ENCODE measurements around the gene EIF3K. TPM values are rescaled to one million over a fixed set of nuclear protein-coding genes. Genes with fewer than 3 reads are reported as not detected.
"Not testable (repeated sequence)": the region's sequence is repeated elsewhere in the genome, so short reads cannot be mapped to it uniquely, and the experiment has no call there.

Gene EIF3K
- total RNA-seq, 4 donors from 2014 or later = 267 to 660 (median 460) TPM

DNA sequence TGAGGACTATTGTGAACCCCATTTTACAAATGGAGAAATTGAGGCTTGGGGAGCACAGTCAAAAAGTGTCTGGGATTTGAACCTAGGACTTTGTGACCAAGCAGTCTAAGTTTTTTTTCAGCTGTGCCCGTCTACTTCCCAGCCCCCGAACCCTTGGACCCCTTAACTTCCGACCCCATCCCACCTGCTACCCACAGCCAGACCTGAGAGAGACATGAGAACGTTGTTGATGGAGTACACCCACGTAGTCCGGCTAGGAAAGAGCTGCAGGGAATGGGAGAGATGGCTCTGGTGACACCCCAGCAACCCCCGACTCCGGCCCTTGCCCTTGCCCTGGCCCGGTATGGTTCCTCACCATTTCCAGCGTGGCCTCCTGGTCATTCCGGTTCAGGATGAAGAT is 19.3 kb upstream of the EIF3K start:
- DNase-seq = no peak
- H3K27me3 ChIP-seq = no peaks in the 10 kb centered on the region
- TF ChIP-seq CTCF (IDR thresholded peaks at IDR 0.05) = no peak
- TF ChIP-seq POLR2A (IDR thresholded peaks at IDR 0.05) = no peak
- TF ChIP-seq EP300 (IDR thresholded peaks at IDR 0.05; ENCODE audit: low read depth) = no peak
- no peak for TF ChIP-seq POLR2AphosphoS5 (IDR thresholded peaks at IDR 0.05)
- 67 to 91% methylated on average over 3 to 11 of the region's 11 CpGs for WGBS, 2 donors (ENCODE audit: low coverage in 1 of 2)
- H3K4me1 ChIP-seq = peaks cover 3 to 8% (median 6%) of the 10 kb centered on the region in 4 donors
- H3K27ac ChIP-seq = no peak overlapping the region
- in situ Hi-C loops (cut with MboI; ENCODE audit: low pct_ligation_motif_present in 1 of 4, low pct_unique_long_range_greater_than_20kb in 1 of 4, low sequenced_read_pairs in 3 of 4) = loop anchor here in 2 of 4 donors (25.0 kb wide), 2 partner anchors 187 to 613 kb away; partner anchors contain the start of genes FAM98C (in 1 of the 2) and SYCN (in 1 of the 2)
- no peak overlapping the region for H3K4me3 ChIP-seq
- H3K9me3 ChIP-seq = no peaks in the 10 kb centered on the region
- intact Hi-C loops (cut with DNase I; ENCODE audit: low total_unique reads) = loop anchor here (5.0 kb wide), 1 partner anchor 142 kb away; no protein-coding TSS in a partner anchor
- no peaks in the 10 kb centered on the region for H3K36me3 ChIP-seq

DNA sequence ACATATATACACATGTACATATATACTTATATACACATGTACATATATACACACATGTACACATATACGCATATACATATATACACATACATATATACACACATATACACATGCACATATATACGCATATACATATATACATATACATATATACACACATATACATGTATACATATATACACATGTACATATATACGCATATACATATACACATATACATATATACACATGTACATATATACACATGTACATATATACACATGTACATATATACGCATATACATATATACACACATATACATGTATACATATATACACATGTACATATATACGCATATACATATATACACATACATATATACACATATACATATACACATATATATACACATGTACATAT is 16.1 kb upstream of the EIF3K start:
- H3K27ac ChIP-seq; H3K9me3 ChIP-seq; H3K4me3 ChIP-seq; H3K36me3 ChIP-seq; DNase-seq; H3K4me1 ChIP-seq; intact Hi-C loops (cut with DNase I; ENCODE audit: low total_unique reads); H3K27me3 ChIP-seq: not testable (repeated sequence)
- in situ Hi-C loops (cut with MboI; ENCODE audit: low pct_ligation_motif_present in 1 of 4, low pct_unique_long_range_greater_than_20kb in 1 of 4, low sequenced_read_pairs in 3 of 4) = loop anchor here in 1 of 4 donors (25.0 kb wide), 1 partner anchor 191 kb away; the partner anchor contains the start of gene FAM98C
- 93 to 94% methylated on average over 5 of the region's 5 CpGs for WGBS, 2 donors (ENCODE audit: low coverage in 1 of 2)

- no peak overlapping the region for H3K27ac ChIP-seq
- H3K9me3 ChIP-seq = no peaks in the 10 kb centered on the region
- H3K4me3 ChIP-seq = no peak overlapping the region
- in situ Hi-C loops (cut with MboI; ENCODE audit: low pct_ligation_motif_present in 1 of 4, low pct_unique_long_range_greater_than_20kb in 1 of 4, low sequenced_read_pairs in 3 of 4) = loop anchor here in 1 of 4 donors (25.0 kb wide), 1 partner anchor 194 kb away; the partner anchor contains the start of gene FAM98C
- no peaks in the 10 kb centered on the region for H3K36me3 ChIP-seq
- no peaks in the 10 kb centered on the region for H3K4me1 ChIP-seq
- no peak for DNase-seq
- WGBS, 2 donors (ENCODE audit: low coverage in 1 of 2) = 80 to 83% methylated on average over 1 to 6 of the region's 6 CpGs
- intact Hi-C loops (cut with DNase I; ENCODE audit: low total_unique reads) = no loop called here
- no peaks in the 10 kb centered on the region for H3K27me3 ChIP-seq
- TF ChIP-seq EP300 (IDR thresholded peaks at IDR 0.05; ENCODE audit: low read depth) (no peak), CTCF (IDR thresholded peaks at IDR 0.05) (no peak), POLR2AphosphoS5 (IDR thresholded peaks at IDR 0.05) (no peak), POLR2A (IDR thresholded peaks at IDR 0.05) (no peak)
These were observed 12.9 kb upstream of the EIF3K start for GRCh38 chr19:38606131-38606530.

DNA sequence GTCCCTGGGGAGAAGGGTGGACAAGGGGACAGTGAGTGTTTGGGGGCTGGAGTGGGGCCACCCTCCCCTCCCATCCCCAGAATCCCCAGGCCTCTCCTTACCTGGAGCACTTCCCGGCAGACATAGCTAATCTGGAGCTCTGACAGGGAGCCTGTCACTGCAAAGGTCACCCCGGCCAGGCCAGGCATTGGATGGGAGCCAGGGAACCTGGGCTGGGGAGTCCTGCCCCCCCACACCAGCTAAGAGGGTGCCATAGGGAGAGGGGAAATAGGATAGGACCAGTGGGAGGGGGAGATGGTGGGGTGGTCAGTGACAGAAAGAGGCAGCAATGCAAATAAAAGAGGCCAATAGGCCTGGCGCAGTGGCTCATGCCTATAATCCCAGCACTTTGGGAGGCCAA is 4.7 kb upstream of the EIF3K start:
- H3K9me3 ChIP-seq = no peaks in the 10 kb centered on the region
- in situ Hi-C loops (cut with MboI; ENCODE audit: low pct_ligation_motif_present in 1 of 4, low pct_unique_long_range_greater_than_20kb in 1 of 4, low sequenced_read_pairs in 3 of 4) = loop anchor here in 2 of 4 donors (10.0 to 25.0 kb wide), 2 partner anchors 69 to 202 kb away; partner anchors contain the start of gene FAM98C (in 1 of the 2)
- WGBS, 2 donors (ENCODE audit: low coverage in 1 of 2) = 59% methylated on average over 3 of the region's 3 CpGs; no CpG with 5 or more reads in 1 of the 2 donors
- DNase-seq = no peak
- TF ChIP-seq POLR2AphosphoS5 (IDR thresholded peaks at IDR 0.05) (no peak), EP300 (IDR thresholded peaks at IDR 0.05; ENCODE audit: low read depth) (no peak), POLR2A (IDR thresholded peaks at IDR 0.05) (no peak), CTCF (IDR thresholded peaks at IDR 0.05) (no peak)
- H3K4me3 ChIP-seq = no peak overlapping the region
- intact Hi-C loops (cut with DNase I; ENCODE audit: low total_unique reads) = no loop called here
- no peak overlapping the region for H3K27ac ChIP-seq
- H3K36me3 ChIP-seq = no peaks in the 10 kb centered on the region
- H3K27me3 ChIP-seq = no peaks in the 10 kb centered on the region
- peaks cover 4 to 9% (median 6%) of the 10 kb centered on the region in 4 donors for H3K4me1 ChIP-seq

All from transverse colon (tissue), 4 donors.